ENCODE results near the gene LRRIQ3.

The LRRIQ3 gene, protein sequence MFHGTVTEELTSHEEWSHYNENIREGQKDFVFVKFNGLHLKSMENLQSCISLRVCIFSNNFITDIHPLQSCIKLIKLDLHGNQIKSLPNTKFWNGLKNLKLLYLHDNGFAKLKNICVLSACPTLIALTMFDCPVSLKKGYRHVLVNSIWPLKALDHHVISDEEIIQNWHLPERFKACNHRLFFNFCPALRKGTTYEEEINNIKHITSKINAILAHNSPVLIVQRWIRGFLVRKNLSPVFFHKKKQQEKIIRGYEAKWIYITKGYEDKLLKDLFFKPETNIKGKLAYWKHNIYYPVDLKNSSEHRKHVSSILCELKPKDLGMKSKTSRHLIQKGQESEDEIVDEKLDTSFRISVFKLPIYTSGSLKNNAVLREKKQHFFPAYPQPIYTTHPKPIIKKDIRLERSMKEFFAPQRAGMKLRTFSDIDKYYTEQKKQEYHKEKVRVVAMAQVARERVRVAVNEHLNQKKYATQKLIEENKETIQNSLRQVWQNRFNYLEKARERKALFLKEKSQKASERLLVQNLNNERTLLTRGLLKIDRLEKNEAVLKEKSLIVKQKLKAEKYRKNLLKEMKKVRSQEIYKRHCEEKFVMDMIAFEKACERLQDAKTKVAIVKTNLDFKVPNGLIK

GRCh38 chr1:74197657-74198552 lies at the start of gene LRRIQ3, which contains the start of gene FPGT:
LRRIQ3 (minus strand) TSS chr1:74198176; CDS start chr1:74183684, 14,492 bp downstream.
FPGT (plus strand) TSS chr1:74198242; CDS start chr1:74198279, 37 bp downstream.
- 0 out of 2 replicates have a peak, but pooled peaks have one; percentile 17 for TF ChIP-seq CREB1 (IDR thresholded peaks at IDR 0.05; ENCODE audit: low read depth)
- TF ChIP-seq, protein P1, sequence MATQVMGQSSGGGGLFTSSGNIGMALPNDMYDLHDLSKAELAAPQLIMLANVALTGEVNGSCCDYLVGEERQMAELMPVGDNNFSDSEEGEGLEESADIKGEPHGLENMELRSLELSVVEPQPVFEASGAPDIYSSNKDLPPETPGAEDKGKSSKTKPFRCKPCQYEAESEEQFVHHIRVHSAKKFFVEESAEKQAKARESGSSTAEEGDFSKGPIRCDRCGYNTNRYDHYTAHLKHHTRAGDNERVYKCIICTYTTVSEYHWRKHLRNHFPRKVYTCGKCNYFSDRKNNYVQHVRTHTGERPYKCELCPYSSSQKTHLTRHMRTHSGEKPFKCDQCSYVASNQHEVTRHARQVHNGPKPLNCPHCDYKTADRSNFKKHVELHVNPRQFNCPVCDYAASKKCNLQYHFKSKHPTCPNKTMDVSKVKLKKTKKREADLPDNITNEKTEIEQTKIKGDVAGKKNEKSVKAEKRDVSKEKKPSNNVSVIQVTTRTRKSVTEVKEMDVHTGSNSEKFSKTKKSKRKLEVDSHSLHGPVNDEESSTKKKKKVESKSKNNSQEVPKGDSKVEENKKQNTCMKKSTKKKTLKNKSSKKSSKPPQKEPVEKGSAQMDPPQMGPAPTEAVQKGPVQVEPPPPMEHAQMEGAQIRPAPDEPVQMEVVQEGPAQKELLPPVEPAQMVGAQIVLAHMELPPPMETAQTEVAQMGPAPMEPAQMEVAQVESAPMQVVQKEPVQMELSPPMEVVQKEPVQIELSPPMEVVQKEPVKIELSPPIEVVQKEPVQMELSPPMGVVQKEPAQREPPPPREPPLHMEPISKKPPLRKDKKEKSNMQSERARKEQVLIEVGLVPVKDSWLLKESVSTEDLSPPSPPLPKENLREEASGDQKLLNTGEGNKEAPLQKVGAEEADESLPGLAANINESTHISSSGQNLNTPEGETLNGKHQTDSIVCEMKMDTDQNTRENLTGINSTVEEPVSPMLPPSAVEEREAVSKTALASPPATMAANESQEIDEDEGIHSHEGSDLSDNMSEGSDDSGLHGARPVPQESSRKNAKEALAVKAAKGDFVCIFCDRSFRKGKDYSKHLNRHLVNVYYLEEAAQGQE (IDR thresholded peaks at IDR 0.05; ENCODE audit: low read depth) = no peak
- no peak for TF ChIP-seq ZBTB7A (IDR thresholded peaks at IDR 0.05; ENCODE audit: low read depth)
- TF ChIP-seq EP300 (IDR thresholded peaks at IDR 0.05; ENCODE audit: borderline replicate concordance) = no peak
- TF ChIP-seq USF1 (IDR thresholded peaks at IDR 0.05) = no peak
- no peak for TF ChIP-seq TCF12 (IDR thresholded peaks at IDR 0.05; ENCODE audit: low read depth)
- TF ChIP-seq RAD21 (IDR thresholded peaks at IDR 0.05; ENCODE audit: low read depth) = no peak
- no peak for TF ChIP-seq CEBPB (IDR thresholded peaks at IDR 0.05)
- peak; percentile 49; the same call in 1 of the 2 replicates for TF ChIP-seq TAF1 (IDR thresholded peaks at IDR 0.05; ENCODE audit: low read depth)
- no peak; the same call in 1 of the 2 replicates for TF ChIP-seq TEAD4 (IDR thresholded peaks at IDR 0.05)
- TF ChIP-seq FOXM1 (IDR thresholded peaks at IDR 0.05; ENCODE audit: borderline replicate concordance, low read depth) = no peak
- TF ChIP-seq NFIC (IDR thresholded peaks at IDR 0.05) = no peak
- peak; percentile 91 for TF ChIP-seq EGR1 (IDR thresholded peaks at IDR 0.05)
- TF ChIP-seq MAX (IDR thresholded peaks at IDR 0.05) = peak; percentile 32; the same call in 1 of the 2 replicates
- TF ChIP-seq YY1 (IDR thresholded peaks at IDR 0.05; ENCODE audit: low read depth) = peak; percentile 58; the same call in 1 of the 2 replicates

DNA sequence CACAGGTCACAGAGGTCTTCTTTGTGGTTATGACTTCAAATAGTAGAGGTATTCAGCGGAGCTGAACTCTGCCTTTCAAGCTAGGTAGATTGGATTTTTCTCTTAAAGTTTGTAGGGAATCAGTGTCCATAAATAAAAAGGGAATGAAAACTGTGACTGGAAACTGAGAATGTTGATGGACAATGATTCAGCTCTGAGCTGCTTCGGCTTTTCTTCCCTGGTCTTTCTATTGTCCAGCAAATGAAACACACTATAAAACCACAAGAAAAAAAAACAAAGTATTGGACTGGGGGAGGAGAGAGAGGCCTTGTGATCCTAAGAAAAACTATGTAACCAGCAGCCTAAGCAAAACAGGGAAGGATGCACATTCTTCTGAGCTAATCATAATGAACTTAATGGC lies 48.3 kb upstream of the LRRIQ3 start:
- TF ChIP-seq YY1 (IDR thresholded peaks at IDR 0.05; ENCODE audit: low read depth) (no peak), EGR1 (IDR thresholded peaks at IDR 0.05) (no peak), FOXM1 (IDR thresholded peaks at IDR 0.05; ENCODE audit: borderline replicate concordance, low read depth) (no peak), NFIC (IDR thresholded peaks at IDR 0.05) (no peak), TCF12 (IDR thresholded peaks at IDR 0.05; ENCODE audit: low read depth) (no peak), EP300 (IDR thresholded peaks at IDR 0.05; ENCODE audit: borderline replicate concordance) (no peak), MAX (IDR thresholded peaks at IDR 0.05) (no peak), USF1 (IDR thresholded peaks at IDR 0.05) (no peak), ZBTB7A (IDR thresholded peaks at IDR 0.05; ENCODE audit: low read depth) (no peak), RAD21 (IDR thresholded peaks at IDR 0.05; ENCODE audit: low read depth) (no peak), TEAD4 (IDR thresholded peaks at IDR 0.05) (no peak)
- TF ChIP-seq, protein P1 (IDR thresholded peaks at IDR 0.05; ENCODE audit: low read depth) = no peak

GRCh38 chr1:74245168-74245772 lies 47.3 kb upstream of the LRRIQ3 start:
- TF ChIP-seq NFIC (IDR thresholded peaks at IDR 0.05) (0 out of 2 replicates have a peak, but pooled peaks have one; percentile 23), USF1 (IDR thresholded peaks at IDR 0.05) (no peak), TCF12 (IDR thresholded peaks at IDR 0.05; ENCODE audit: low read depth) (peak; percentile 54), FOXM1 (IDR thresholded peaks at IDR 0.05; ENCODE audit: borderline replicate concordance, low read depth) (no peak), TEAD4 (IDR thresholded peaks at IDR 0.05) (peak; percentile 78), TAF1 (IDR thresholded peaks at IDR 0.05; ENCODE audit: low read depth) (no peak), ZBTB7A (IDR thresholded peaks at IDR 0.05; ENCODE audit: low read depth) (no peak), CREB1 (IDR thresholded peaks at IDR 0.05; ENCODE audit: low read depth) (no peak), CEBPB (IDR thresholded peaks at IDR 0.05) (no peak), YY1 (IDR thresholded peaks at IDR 0.05; ENCODE audit: low read depth) (no peak), EP300 (IDR thresholded peaks at IDR 0.05; ENCODE audit: borderline replicate concordance) (peak; percentile 61)
